Breast epithelium (tissue), 3 donors: ENCODE measurements around the gene PDE10A.

Source experiments
- CTCF ChIP-seq, 3 donors: fragments of 450-650 bp; IDR thresholded peaks; one replicate each; pipeline ENCODE4 v1.5.1; 2016 to 2017; ENCODE audit warnings: antibody characterized with exemption in 3 of 3, mild to moderate bottlenecking in 3 of 3, moderate library complexity in 3 of 3
- POLR2A ChIP-seq: fragments of 450-650 bp; IDR thresholded peaks from one replicate; pipeline ENCODE4 v1.6.1; 2016; ENCODE audit warnings: antibody characterized with exemption, mild to moderate bottlenecking, moderate library complexity

- TF ChIP-seq CTCF (IDR thresholded peaks at IDR 0.05): no peak
- no peak for TF ChIP-seq POLR2A
Observed at GRCh38 chr6:165453395-165453794, 209.6 kb downstream of the PDE10A start.
